Activated CD4-positive, alpha-beta T cell treated with anti-CD3 and anti-CD28 coated beads for 24 hours (primary cell): ENCODE measurements around the gene CCDC24.

Source experiments
- DNase-seq, 2 donors: peaks; one replicate each; pipeline ENCODE4 v3.0.0-alpha.2; 2020; ENCODE audit warnings: low read depth in 2 of 2

CCDC24 gene

DNA sequence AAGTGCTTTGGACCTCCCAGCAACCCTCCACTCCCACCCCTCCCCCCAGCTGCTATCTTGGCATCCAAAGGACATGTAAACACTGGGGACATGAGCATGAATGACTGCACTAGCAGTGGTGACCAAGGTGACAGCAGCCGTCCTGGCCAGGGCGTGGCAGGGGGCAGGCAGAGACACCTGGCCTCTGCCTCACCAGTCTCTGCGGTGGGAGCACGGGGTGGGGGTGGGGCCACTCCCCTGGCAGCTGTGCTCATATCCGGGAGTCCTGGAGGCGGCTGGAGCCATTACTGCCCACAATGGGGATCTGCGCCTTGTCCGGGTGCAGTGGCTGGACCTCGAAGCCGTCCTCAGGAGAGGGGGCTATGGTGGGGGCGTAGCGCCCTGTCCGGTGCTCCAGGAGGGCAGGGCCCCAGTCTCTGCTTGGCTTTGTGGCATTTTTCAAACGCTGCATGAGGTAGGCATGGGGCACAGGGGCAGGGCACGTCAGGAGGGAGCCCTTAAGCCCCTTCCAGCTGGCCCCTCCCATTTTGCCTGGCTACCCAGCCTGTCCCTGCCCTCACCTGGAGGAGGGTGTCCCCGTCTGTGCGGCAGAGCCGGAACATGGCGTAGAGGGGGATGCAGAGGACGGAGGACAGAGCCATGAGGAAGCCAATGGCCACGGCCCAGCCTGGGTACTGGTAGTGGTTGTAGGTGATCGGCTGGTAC is 6.0 kb downstream of the CCDC24 start:
- no peak for DNase-seq

DNA sequence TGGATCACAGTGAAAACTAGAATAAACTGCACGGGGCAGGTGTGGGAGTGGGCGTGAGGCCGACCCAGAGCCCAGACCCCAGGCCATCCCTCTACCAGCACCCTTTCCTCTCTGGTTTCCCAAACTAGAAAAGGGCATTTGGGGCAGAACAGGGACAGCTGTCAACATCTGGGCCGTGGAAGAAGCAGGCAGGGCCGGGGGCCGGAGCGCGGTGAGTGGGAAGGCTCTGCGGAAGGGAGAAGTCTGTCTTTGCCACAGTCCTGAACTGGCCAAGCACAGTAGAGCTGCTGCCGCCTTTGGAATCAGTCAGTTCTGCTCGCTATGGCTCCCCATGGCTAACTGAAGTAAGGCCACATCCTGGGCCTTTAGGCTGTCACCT is 6.6 kb downstream of the CCDC24 start:
- no peak for DNase-seq

- DNase-seq: no peak
Observed at GRCh38 chr1:43999455-43999854, 8.1 kb downstream of the CCDC24 start.

DNA sequence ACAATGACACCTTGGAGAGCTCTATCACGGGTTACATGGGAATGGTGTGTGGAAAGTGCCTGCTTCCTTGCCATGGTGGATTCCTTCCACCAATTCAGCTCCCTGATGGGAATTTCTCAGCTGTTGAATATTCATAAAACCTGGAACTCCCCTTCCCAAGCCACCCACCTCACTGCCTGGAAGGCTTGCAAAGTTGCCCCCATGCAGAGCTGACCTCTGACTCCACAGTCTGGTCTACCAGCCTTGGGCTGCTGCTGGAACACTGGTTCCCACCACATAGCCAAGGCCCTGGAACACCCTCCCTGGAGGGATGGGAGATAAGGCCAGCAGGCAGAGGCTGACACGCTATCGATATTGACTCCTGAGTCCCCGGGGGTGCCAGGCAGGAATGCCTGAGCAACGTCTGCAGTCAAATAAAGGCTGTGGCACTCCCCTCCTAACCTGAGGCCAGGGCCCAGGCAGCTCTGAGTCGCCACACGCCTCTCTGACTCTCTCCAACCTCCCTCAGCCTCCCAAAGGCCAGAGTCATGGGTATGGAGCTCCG is 8.8 kb downstream of the CCDC24 start:
- DNase-seq: no peak

- no peak for DNase-seq
Observed at GRCh38 chr1:44002165-44002564, 10.8 kb downstream of the CCDC24 start.

GRCh38 chr1:44002606-44003157 is 11.3 kb downstream of the CCDC24 start:
- DNase-seq: no peak

GRCh38 chr1:44008259-44008658 is 16.9 kb downstream of the CCDC24 start:
- no peak for DNase-seq

- no peak for DNase-seq
Observed at GRCh38 chr1:44010935-44011471, 19.6 kb downstream of the CCDC24 start.

GRCh38 chr1:44012404-44012803 is 21.0 kb downstream of the CCDC24 start:
- no peak for DNase-seq

DNA sequence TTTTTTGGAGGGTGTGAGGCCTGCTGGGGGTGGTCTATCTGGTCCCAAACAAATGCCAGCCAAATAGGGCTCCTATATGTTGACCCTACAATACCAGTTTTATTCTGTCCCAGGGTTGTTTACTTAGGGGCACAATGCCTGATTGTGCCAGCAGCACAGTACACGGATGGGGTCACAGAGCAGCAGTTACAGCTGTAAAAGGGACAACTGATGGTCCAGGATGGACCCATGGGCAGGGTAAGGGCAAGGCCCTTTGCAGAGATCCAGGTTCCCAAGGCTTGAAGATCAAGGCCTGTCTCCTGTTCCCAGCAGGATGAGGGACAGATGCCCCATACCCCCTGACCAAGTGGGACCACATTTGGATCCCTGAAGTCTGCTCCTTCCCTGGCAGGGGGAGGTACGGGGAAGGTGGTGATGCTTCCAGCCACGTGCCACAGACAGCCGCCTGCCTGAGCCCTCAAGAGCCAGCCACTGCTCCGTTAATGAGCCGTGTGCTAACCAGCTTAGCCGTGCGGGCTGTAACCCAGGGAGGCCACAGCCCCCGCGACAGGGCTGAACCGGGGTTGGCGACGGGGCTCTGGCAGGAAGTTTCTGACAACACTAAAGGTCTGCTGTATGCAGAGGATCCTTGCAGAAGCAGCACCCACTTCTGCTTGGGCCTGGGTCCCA is 21.7 kb downstream of the CCDC24 start:
- DNase-seq: no peak

GRCh38 chr1:44013949-44014348 is 22.6 kb downstream of the CCDC24 start:
- DNase-seq: no peak

- DNase-seq: no peak
Observed at GRCh38 chr1:44014365-44015104, 23.1 kb downstream of the CCDC24 start.

- DNase-seq: no peak
Observed at GRCh38 chr1:44015206-44015605, 23.8 kb downstream of the CCDC24 start.

GRCh38 chr1:44016041-44016889 is 24.9 kb downstream of the CCDC24 start:
- no peak for DNase-seq

DNA sequence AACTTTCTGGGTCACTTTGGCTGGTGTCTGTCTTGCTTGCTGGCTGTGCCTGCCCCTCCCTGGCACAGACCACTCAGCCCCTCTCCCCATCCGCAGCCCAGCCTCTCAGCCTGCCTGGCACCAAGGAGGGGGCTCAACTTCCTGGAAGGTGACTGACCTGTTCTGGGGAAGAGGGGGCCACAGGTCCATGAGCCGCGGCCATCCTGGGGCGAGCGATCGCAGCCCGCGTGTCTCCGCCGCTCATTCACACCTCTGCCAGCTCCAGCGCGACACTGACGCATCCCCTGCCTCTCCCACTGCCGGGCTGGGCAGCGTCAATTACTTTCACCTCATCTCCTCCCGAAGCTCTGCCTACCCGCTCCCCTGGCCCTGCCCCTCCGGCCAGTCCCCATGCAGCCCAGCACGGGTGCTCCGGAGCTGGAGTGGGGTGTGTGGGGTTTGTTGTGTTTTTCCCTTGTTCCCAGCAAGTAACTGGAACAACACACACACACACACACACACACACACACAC is 25.5 kb downstream of the CCDC24 start:
- DNase-seq: no peak

- DNase-seq: no peak
Observed at GRCh38 chr1:44019466-44019948, 28.1 kb downstream of the CCDC24 start.

GRCh38 chr1:44020464-44020863 is 29.1 kb downstream of the CCDC24 start:
- no peak for DNase-seq

- no peak for DNase-seq
Observed at GRCh38 chr1:44021156-44021555, 29.8 kb downstream of the CCDC24 start.

GRCh38 chr1:44021581-44022321 is 30.4 kb downstream of the CCDC24 start:
- DNase-seq: no peak
